NCI-H146 treated with DMSO at 0.1 percent for 48 hours (cell line): Measurements from ENCODE around the gene CTSW.
A peak's percentile ranks its signal among the peaks of the same experiment; 100 is the strongest.

Experiments
- DNase-seq: peaks from one replicate; lab custom pipeline; 2025; ENCODE audit not compliant: unreplicated experiment; lab: John Stamatoyannopoulos, UW

The CTSW gene

DNA sequence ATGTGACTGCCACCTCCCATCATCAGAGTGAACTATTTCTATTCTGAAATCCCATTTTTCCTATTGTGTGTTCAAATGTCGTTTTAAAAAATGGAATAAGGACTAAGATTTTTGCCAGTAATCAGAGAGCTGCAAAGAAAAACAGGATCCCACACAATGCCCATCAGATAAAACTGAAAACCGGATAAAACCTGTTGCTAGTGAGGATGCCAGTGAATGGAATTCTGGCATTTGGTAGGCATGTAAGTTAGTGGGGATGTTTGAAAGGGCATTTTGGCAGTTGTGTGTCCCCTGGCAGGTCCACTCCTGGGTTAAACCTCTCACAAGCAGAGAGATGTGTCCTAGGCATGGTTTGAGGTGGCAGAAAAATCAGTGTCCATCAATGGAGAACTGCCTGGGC, 45.8 kb downstream of the CTSW start:
- DNase-seq: no peak

DNA sequence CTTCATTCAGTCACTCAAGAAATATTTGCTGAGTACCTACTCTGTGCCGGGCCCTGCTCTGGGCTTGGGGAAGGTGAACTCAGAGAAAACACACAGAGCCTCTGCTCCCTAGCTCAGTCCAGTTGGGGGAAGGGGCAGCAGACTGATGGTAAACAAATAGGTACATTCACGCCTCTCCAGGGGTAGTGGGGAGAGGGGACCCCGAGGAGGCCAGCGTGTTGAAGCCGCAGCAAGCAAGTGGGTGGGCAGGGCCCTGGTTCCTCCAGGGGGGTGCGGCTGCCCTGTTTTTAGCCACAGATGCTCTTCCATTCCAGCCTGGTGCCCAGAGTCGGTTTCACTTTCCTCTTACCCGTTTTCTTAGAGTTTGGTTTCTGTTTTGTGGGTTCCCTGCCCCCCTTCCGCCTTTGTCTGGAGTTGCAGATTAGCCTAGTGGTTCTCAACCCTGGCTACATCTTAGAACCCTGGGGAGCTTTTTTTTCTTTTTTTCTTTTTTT, 48.3 kb downstream of the CTSW start:
- no peak for DNase-seq

DNA sequence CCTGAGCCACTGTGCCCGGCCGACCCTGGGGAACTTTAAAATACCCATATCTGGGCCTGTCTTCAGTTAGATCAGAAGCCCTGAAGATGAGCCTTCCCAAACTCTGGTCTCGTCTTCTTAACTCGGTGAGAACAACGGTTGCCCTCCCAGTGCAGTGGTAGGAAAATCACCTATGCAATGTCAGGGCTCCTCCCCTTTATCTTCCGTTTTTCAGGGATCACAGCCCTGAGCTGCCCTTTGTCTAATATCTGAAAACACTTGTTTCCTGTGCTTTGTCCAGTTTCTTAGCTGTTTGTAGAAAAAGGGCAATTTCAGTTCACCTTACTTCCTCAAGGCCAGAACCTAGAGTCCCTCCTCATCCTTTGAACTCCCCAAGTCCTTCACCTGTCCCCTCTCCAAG, 49.0 kb downstream of the CTSW start:
- no peak for DNase-seq

DNA sequence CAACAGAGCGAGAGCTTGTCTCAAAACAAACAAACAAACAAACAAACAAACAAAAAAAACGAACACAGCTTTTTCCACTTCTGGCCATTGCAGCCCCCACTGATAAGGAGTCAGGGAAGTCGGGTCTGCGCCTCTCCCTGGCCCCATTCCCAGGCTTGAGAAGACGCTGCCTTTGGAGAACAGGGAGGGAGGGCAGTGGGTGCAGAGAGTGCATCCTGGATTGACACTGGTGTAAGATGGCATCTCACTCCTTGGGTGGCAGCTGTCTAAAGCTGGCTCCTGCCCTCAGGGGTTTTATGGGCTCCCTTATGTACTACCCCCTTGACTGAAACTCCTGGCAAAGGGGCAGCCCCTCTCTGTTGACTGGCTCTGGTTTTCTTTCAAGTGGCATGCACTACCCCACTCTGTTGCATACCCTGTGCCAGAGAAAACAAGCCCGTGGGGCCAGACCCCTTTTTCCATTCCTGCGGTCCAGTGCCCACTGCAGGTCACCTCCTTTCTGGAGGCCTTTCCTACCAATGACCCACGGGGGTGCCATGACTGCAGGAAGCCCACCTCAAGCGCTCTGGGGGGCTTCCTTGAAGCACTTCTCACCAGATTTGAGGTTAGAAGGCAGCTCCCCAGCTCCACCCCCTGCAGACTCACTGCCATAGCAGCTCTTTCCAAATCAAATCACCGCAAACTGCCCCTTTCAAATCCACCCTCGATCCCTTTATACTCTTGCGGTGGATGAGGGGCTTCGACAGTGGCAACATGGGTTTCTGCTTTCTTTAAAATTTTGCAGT, 52.3 kb downstream of the CTSW start:
- DNase-seq: no peak

DNA sequence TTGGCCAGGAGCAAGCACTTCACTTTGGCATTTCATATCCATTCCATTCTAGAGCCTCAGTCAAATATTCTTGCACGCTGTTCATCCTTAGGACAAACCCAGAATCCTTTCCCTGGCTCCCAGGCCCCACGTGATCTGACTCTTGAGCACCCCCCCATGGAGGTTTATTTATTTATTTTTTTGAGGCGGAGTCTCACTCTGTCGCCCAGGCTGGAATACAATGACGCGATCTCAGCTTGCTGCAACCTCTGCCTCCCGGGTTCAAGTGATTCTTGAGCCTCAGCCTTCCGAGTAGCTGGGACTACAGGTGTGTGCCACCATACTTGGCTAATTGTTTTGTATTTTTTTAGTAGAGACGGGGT, 52.9 kb downstream of the CTSW start:
- peak; percentile 11 for DNase-seq
